GM12865 (cell line): Measurements from ENCODE around the gene ZNF766.
A peak's percentile ranks its signal among the peaks of the same experiment; 100 is the strongest.

Source experiments
- DNase-seq: peaks from one replicate; pipeline ENCODE4 v3.0.0; 2010; ENCODE audit warnings: low read depth
- H3K4me3 ChIP-seq: 2 replicates; pipeline ENCODE4 v1.5.1; 2011; ENCODE audit warnings: mild to moderate bottlenecking, low read depth, low read length, control low read depth
- TF ChIP-seq, protein P1 (sequence below): IDR thresholded peaks from 2 replicates; pipeline ENCODE4 v1.5.1; 2011; ENCODE audit warnings: low read length, control low read depth, low read depth, inconsistent platforms; ENCODE audit not compliant: insufficient read depth; ENCODE audit errors: missing control alignments

Gene ZNF766

GRCh38 chr19:52296400-52296772 is 27.0 kb downstream of the ZNF766 start:
- H3K4me3 ChIP-seq = peak overlapping the region; percentile 79
- TF ChIP-seq, protein P1, sequence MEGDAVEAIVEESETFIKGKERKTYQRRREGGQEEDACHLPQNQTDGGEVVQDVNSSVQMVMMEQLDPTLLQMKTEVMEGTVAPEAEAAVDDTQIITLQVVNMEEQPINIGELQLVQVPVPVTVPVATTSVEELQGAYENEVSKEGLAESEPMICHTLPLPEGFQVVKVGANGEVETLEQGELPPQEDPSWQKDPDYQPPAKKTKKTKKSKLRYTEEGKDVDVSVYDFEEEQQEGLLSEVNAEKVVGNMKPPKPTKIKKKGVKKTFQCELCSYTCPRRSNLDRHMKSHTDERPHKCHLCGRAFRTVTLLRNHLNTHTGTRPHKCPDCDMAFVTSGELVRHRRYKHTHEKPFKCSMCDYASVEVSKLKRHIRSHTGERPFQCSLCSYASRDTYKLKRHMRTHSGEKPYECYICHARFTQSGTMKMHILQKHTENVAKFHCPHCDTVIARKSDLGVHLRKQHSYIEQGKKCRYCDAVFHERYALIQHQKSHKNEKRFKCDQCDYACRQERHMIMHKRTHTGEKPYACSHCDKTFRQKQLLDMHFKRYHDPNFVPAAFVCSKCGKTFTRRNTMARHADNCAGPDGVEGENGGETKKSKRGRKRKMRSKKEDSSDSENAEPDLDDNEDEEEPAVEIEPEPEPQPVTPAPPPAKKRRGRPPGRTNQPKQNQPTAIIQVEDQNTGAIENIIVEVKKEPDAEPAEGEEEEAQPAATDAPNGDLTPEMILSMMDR = no peak
- no peak for DNase-seq

DNA sequence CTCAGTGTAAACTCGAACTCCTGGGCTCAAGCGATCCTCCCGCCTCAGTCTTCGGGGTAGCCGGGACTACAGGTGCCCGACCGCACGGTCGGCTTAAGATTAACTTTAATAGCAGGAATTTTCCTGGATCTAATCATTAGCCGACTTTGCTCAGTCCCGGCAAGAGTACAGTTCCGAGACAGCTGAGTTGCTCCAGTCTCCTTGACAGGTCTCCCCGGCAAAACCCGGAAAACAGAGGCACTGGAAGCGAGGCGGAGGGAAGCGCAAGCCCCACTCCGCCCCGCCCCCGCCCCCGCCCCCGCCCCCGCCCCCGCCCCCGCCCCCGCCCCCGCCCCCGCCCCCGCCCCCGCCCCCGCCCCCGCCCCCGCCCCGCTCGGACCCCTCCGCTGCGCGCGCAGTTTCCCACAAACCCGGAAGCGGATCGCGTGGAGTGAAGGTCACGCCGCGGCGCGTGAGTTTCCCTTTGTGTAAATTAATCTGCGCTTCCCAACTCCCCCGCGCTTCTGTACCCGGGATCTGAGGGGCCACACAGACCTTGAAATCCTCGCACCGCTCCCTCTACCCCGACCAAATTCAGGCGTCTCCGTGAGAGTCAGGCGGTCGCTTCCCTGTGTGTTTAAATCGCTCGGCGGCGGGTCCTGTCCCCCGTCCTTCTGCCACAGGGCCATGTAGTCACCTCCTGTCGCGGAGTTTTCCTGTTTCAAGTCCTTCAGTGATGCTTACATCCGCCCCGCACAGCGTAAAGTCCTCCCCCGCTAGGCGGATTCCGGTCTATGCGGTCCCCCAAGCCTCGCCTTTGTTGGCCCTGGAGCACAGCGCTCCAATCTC is 27.6 kb downstream of the ZNF766 start, which contains the start of gene ZNF480:
TSS of gene ZNF480 (plus strand) at position 397 of the 828 bp plus-strand sequence. CDS start 3,244 bp downstream, outside the sequence.
- TF ChIP-seq, protein P1 = no peak
- H3K4me3 ChIP-seq = peak within 1 kb of the TSS; percentile 79
- peak; percentile 89 for DNase-seq

DNA sequence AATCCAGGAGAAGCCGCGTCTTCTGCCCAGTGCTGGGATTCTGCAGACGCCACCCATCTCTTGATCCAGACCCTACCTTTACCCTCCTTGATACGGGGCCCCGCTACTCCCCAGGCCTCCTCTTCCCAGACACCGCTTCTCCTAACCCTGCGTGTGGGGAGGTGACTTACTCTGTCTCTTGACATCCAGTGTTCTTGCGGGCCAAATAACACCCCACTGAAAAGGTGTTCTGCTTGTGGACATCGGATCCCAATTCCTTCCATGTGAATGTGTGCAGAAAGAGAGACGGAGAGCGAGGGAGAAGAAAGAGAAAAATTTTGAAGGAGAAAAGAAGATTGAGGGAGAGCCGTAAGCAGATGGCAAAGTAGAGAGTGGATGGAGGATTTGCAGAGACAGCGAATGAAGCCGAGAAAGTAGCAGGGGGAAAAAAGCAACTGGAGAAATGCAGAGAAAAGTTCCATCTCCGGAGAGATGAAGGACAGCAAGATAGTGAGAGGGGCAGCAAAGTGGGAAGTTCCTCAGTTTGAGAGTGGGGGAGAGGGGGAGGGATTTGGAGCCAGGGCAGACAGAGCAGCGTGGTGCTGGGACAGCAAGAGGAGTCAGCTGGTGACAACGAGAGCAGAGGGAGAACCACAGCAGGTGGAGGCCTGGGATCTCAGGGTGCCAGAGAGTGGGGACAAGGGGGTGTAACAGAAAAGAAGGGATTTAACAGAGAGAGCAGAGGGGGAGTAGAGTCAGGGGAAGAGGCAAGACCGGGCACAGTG is 28.4 kb downstream of the ZNF766 start:
- peak overlapping the region; percentile 75 for H3K4me3 ChIP-seq
- TF ChIP-seq, protein P1 = no peak
- DNase-seq = no peak

GRCh38 chr19:52307275-52307674 is 37.9 kb downstream of the ZNF766 start:
- peak; percentile 35 for DNase-seq
- TF ChIP-seq, protein P1 = no peak
- no peak overlapping the region for H3K4me3 ChIP-seq

GRCh38 chr19:52322429-52322828 is 53.0 kb downstream of the ZNF766 start:
- TF ChIP-seq, protein P1 = no peak
- no peak for DNase-seq
- no peak overlapping the region for H3K4me3 ChIP-seq

DNA sequence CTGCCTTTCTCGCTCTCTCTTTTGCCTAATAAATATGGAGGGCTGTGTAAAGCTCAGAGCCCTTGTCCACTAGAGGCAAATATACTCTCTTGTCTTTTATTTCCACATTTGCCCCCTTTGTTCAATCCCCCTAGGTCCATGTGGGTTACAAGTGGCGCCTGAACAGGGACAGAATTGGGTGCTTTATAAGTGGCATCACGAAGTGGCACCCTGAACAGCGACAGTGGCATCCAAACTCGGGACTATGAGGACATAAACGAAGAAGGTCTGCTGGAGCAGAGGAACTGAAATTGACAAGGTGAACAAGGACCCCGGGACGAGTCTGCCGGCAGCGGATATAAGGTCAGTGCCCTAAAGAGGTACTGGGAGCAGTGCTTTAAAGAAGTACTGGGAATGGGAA is 62.4 kb downstream of the ZNF766 start:
- peak; percentile 9 for DNase-seq
- TF ChIP-seq, protein P1 = no peak
- no peak overlapping the region for H3K4me3 ChIP-seq
